GM12872 (cell line): Measurements from ENCODE around the gene VWA2.

ENCODE experiments used
- CTCF ChIP-seq: IDR thresholded peaks from 3 replicates; pipeline ENCODE4 v1.5.1; 2011; ENCODE audit warnings: low read depth, mild to moderate bottlenecking, low read length, moderate library complexity; ENCODE audit not compliant: insufficient read depth

Gene VWA2

GRCh38 chr10:114281461-114281860, 42.4 kb downstream of the VWA2 start:
- TF ChIP-seq CTCF = no peak

- no peak for TF ChIP-seq CTCF
Measured at GRCh38 chr10:114282526-114282925, 43.5 kb downstream of the VWA2 start.

GRCh38 chr10:114283091-114283490, 44.0 kb downstream of the VWA2 start:
- TF ChIP-seq CTCF = no peak

GRCh38 chr10:114283535-114284234, 44.6 kb downstream of the VWA2 start:
- no peak for TF ChIP-seq CTCF

- no peak for TF ChIP-seq CTCF
Measured at GRCh38 chr10:114284346-114285071, 45.5 kb downstream of the VWA2 start.

- TF ChIP-seq CTCF = no peak
Measured at GRCh38 chr10:114285961-114286441, 46.9 kb downstream of the VWA2 start.

GRCh38 chr10:114286921-114287320, 47.9 kb downstream of the VWA2 start:
- no peak for TF ChIP-seq CTCF
